ENCODE measurements around the gene NBR1. TPM values are rescaled to one million over a fixed set of nuclear protein-coding genes. Genes with fewer than 3 reads are reported as not detected.
"Not testable (repeated sequence)": the region's sequence is repeated elsewhere in the genome, so short reads cannot be mapped to it uniquely, and the experiment has no call there.

NBR1 gene
- polyA plus RNA-seq, 1 donor (not counting 4 experiments of a cell fraction or from before 2014, with no cell fraction given) = 65.7 TPM

DNA sequence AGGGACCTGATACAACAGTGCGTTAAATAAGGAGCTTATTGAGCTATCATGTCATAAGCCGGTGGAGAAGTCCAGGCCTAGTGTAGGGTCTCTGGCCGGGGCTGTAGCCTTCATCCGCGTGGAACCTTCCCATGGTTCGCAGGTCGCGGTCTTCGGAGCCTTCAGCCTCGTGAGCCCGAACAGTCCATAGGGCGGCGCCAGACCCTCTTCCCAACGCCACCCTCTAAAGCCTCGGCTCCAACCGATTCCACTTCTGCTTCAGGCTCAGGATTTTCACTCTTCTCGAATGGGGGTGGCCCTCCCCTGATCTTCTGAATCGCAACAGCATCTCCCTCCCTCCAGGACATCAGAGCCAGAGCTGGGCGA is 35.6 kb upstream of the NBR1 start:
- Histone ChIP-seq H3K9ac (ENCODE audit: control insufficient read depth, extremely low read depth, insufficient read depth, low read length) (no peak overlapping the region), H3K36me3 (ENCODE audit: control insufficient read depth in 2 of 2, extremely low read depth in 1 of 2, insufficient read depth in 2 of 2, low read length in 2 of 2) (peaks cover 9 to 18% of the 10 kb centered on the region in 2 experiments), H3K79me2 (ENCODE audit: control insufficient read depth, insufficient read depth, low read length) (peaks cover under 1% of the 10 kb centered on the region), H3K27ac (ENCODE audit: control insufficient read depth, insufficient read depth, low read length) (no peak overlapping the region), H4K20me1 (ENCODE audit: control insufficient read depth, extremely low read depth, insufficient read depth, low read length) (no peaks in the 10 kb centered on the region), H3K9me3 (ENCODE audit: control insufficient read depth, low read depth, low read length) (no peaks in the 10 kb centered on the region), H3K27me3 (ENCODE audit: control insufficient read depth, extremely low read depth, insufficient read depth, low read length) (no peaks in the 10 kb centered on the region), H3K4me2 (ENCODE audit: control insufficient read depth, extremely low read depth, insufficient read depth, low read depth, low read length) (no peak overlapping the region), H3K9me1 (ENCODE audit: control insufficient read depth, extremely low read depth, insufficient read depth, low read length) (no peaks in the 10 kb centered on the region), H2AFZ (ENCODE audit: control insufficient read depth, low read length) (no peak overlapping the region), H3K4me3 (ENCODE audit: control insufficient read depth in 2 of 3, extremely low read depth in 1 of 3, insufficient read depth in 2 of 3, low read depth in 1 of 3, low read length in 3 of 3) (no peak overlapping the region), H3K4me1 (ENCODE audit: control insufficient read depth, extremely low read depth, insufficient read depth, low read length) (no peaks in the 10 kb centered on the region)
- FAIRE-seq (no peak), DNase-seq (ENCODE audit: low read depth, low spot score) (no peak)
- TF ChIP-seq, protein P1, sequence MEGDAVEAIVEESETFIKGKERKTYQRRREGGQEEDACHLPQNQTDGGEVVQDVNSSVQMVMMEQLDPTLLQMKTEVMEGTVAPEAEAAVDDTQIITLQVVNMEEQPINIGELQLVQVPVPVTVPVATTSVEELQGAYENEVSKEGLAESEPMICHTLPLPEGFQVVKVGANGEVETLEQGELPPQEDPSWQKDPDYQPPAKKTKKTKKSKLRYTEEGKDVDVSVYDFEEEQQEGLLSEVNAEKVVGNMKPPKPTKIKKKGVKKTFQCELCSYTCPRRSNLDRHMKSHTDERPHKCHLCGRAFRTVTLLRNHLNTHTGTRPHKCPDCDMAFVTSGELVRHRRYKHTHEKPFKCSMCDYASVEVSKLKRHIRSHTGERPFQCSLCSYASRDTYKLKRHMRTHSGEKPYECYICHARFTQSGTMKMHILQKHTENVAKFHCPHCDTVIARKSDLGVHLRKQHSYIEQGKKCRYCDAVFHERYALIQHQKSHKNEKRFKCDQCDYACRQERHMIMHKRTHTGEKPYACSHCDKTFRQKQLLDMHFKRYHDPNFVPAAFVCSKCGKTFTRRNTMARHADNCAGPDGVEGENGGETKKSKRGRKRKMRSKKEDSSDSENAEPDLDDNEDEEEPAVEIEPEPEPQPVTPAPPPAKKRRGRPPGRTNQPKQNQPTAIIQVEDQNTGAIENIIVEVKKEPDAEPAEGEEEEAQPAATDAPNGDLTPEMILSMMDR (optimal IDR thresholded peaks at IDR 0.05 in 1 of 3, IDR thresholded peaks at IDR 0.05 in 1 of 3, conservative IDR thresholded peaks at IDR 0.05 in 1 of 3; ENCODE audit: extremely low read depth in 1 of 3, insufficient read depth in 2 of 3, low read length in 3 of 3) = no peak
- no peak for TF ChIP-seq EZH2 (IDR thresholded peaks at IDR 0.05; ENCODE audit: low read length)
- dilution Hi-C loops (cut with MboI; ENCODE audit: extremely low pct_ligation_motif_present, low sequenced_read_pairs) = no loop called here

GRCh38 chr17:43136574-43136973 is 34.4 kb upstream of the NBR1 start:
- not testable (repeated sequence) for H4K20me1 ChIP-seq (ENCODE audit: control insufficient read depth, extremely low read depth, insufficient read depth, low read length); FAIRE-seq; H2AFZ ChIP-seq (ENCODE audit: control insufficient read depth, low read length)

GRCh38 chr17:43138531-43138930 is 32.5 kb upstream of the NBR1 start:
- not testable (repeated sequence) for FAIRE-seq

More at GRCh38 chr17:43136574-43136973, 34.4 kb upstream of the NBR1 start:
- DNase-seq (ENCODE audit: low read depth, low spot score); H3K9me1 ChIP-seq (ENCODE audit: control insufficient read depth, extremely low read depth, insufficient read depth, low read length); H3K27me3 ChIP-seq (ENCODE audit: control insufficient read depth, extremely low read depth, insufficient read depth, low read length); H3K79me2 ChIP-seq (ENCODE audit: control insufficient read depth, insufficient read depth, low read length); dilution Hi-C loops (cut with MboI; ENCODE audit: extremely low pct_ligation_motif_present, low sequenced_read_pairs); H3K4me2 ChIP-seq (ENCODE audit: control insufficient read depth, extremely low read depth, insufficient read depth, low read depth, low read length); H3K27ac ChIP-seq (ENCODE audit: control insufficient read depth, insufficient read depth, low read length); H3K9me3 ChIP-seq (ENCODE audit: control insufficient read depth, low read depth, low read length); H3K4me1 ChIP-seq (ENCODE audit: control insufficient read depth, extremely low read depth, insufficient read depth, low read length); H3K9ac ChIP-seq (ENCODE audit: control insufficient read depth, extremely low read depth, insufficient read depth, low read length); H3K4me3 ChIP-seq (ENCODE audit: control insufficient read depth in 2 of 3, extremely low read depth in 1 of 3, insufficient read depth in 2 of 3, low read depth in 1 of 3, low read length in 3 of 3): not testable (repeated sequence)
- peaks cover 9 to 18% of the 10 kb centered on the region in 2 experiments for H3K36me3 ChIP-seq (ENCODE audit: control insufficient read depth in 2 of 2, extremely low read depth in 1 of 2, insufficient read depth in 2 of 2, low read length in 2 of 2)

More at GRCh38 chr17:43138531-43138930, 32.5 kb upstream of the NBR1 start:
- H4K20me1 ChIP-seq (ENCODE audit: control insufficient read depth, extremely low read depth, insufficient read depth, low read length); H3K4me2 ChIP-seq (ENCODE audit: control insufficient read depth, extremely low read depth, insufficient read depth, low read depth, low read length); H2AFZ ChIP-seq (ENCODE audit: control insufficient read depth, low read length); dilution Hi-C loops (cut with MboI; ENCODE audit: extremely low pct_ligation_motif_present, low sequenced_read_pairs); H3K4me3 ChIP-seq (ENCODE audit: control insufficient read depth in 2 of 3, extremely low read depth in 1 of 3, insufficient read depth in 2 of 3, low read depth in 1 of 3, low read length in 3 of 3); H3K9ac ChIP-seq (ENCODE audit: control insufficient read depth, extremely low read depth, insufficient read depth, low read length); H3K79me2 ChIP-seq (ENCODE audit: control insufficient read depth, insufficient read depth, low read length); DNase-seq (ENCODE audit: low read depth, low spot score); H3K4me1 ChIP-seq (ENCODE audit: control insufficient read depth, extremely low read depth, insufficient read depth, low read length); H3K9me1 ChIP-seq (ENCODE audit: control insufficient read depth, extremely low read depth, insufficient read depth, low read length); H3K27ac ChIP-seq (ENCODE audit: control insufficient read depth, insufficient read depth, low read length); H3K9me3 ChIP-seq (ENCODE audit: control insufficient read depth, low read depth, low read length); H3K27me3 ChIP-seq (ENCODE audit: control insufficient read depth, extremely low read depth, insufficient read depth, low read length): not testable (repeated sequence)
- peaks cover 4 to 17% of the 10 kb centered on the region in 2 experiments for H3K36me3 ChIP-seq (ENCODE audit: control insufficient read depth in 2 of 2, extremely low read depth in 1 of 2, insufficient read depth in 2 of 2, low read length in 2 of 2)

All from keratinocyte (primary cell).